CD8-positive, alpha-beta memory T cell (primary cell): ENCODE data around the gene USP9X. TPM values are rescaled to one million over a fixed set of nuclear protein-coding genes. Genes with fewer than 3 reads are reported as not detected.

Experiments
- CTCF ChIA-PET: fragments of 350-600 bp; sonication (Branson Sonifier 250); formaldehyde crosslinking; loops from one replicate; lab custom pipeline; 2021; ENCODE audit warnings: antibody characterized with exemption; lab: Charles Lee
- POLR2A ChIA-PET: fragments of 350-600 bp; sonication (Branson Sonifier 250); formaldehyde crosslinking; loops from one replicate; lab custom pipeline; 2021; ENCODE audit warnings: antibody characterized with exemption; lab: Charles Lee
- DNase-seq, 5 donors: peaks; one replicate each; pipeline versions ENCODE4 v3.0.0 to v3.0.0-alpha.2; 2020 to 2022; ENCODE audit warnings: mixed read lengths in 1 of 5
- H3K27ac ChIP-seq: one replicate; pipeline ENCODE4 v1.7.0; 2013; ENCODE audit warnings: low read depth, mild to moderate bottlenecking, low read length, moderate library complexity
- H3K27me3 ChIP-seq: 2 replicates; pipeline ENCODE4 v1.7.0; 2013; ENCODE audit warnings: low read length, mild to moderate bottlenecking; ENCODE audit not compliant: insufficient read depth, poor library complexity, severe bottlenecking
- H3K36me3 ChIP-seq: 2 replicates; pipeline ENCODE4 v1.7.0; 2013; ENCODE audit warnings: mild to moderate bottlenecking, low read length, moderate library complexity; ENCODE audit not compliant: insufficient read depth
- H3K4me1 ChIP-seq: 2 replicates; pipeline ENCODE4 v1.7.0; 2013; ENCODE audit warnings: mild to moderate bottlenecking, low read length, moderate library complexity; ENCODE audit not compliant: insufficient read depth
- H3K4me3 ChIP-seq: 2 replicates; pipeline ENCODE4 v1.7.0; 2013; ENCODE audit warnings: mild to moderate bottlenecking, low read length
- H3K9me3 ChIP-seq: 2 replicates; pipeline ENCODE4 v1.7.0; 2013; ENCODE audit warnings: mild to moderate bottlenecking, low read length
- H3K27ac Mint-ChIP-seq, 8 donors: one replicate each; pipeline ENCODE4 v1.8.0; 2020 to 2021; ENCODE audit warnings: mixed read lengths in 8 of 8, mild to moderate bottlenecking in 6 of 8, inconsistent platforms in 3 of 8, moderate library complexity in 3 of 8
- H3K27me3 Mint-ChIP-seq, 2 donors: one replicate each; pipeline ENCODE4 v1.8.0; 2020 to 2021; ENCODE audit warnings: mixed read lengths in 2 of 2, mild to moderate bottlenecking in 1 of 2, moderate library complexity in 1 of 2
- H3K36me3 Mint-ChIP-seq, 3 donors: one replicate each; pipeline ENCODE4 v1.8.0; 2020 to 2021; ENCODE audit warnings: mixed read lengths in 3 of 3, inconsistent platforms in 1 of 3, mild to moderate bottlenecking in 1 of 3
- H3K4me1 Mint-ChIP-seq, 3 donors: one replicate each; pipeline ENCODE4 v1.8.0; 2020 to 2021; ENCODE audit warnings: mixed read lengths in 3 of 3, inconsistent platforms in 1 of 3, mild to moderate bottlenecking in 1 of 3
- H3K4me3 Mint-ChIP-seq, 7 donors: one replicate each; pipeline ENCODE4 v1.8.0; 2020 to 2021; ENCODE audit warnings: mixed read lengths in 7 of 7, mild to moderate bottlenecking in 6 of 7, moderate library complexity in 4 of 7, inconsistent platforms in 2 of 7
- H3K9me3 Mint-ChIP-seq, 5 donors: one replicate each; pipeline ENCODE4 v1.8.0; 2020 to 2022; ENCODE audit warnings: mixed read lengths in 5 of 5, mild to moderate bottlenecking in 3 of 5, moderate library complexity in 2 of 5, inconsistent platforms in 1 of 5
- polyA plus RNA-seq: library from polyadenylated mRNA; unstranded; fragments of 300-500 nt; fragmentation: Illumina TruSeq; gene quantifications from one replicate; pipeline ENCODE4 v1.2.3, GENCODE V29; 2021
- total RNA-seq, 2 experiments: library from RNA; stranded (reverse); gene quantifications; one replicate each; pipeline ENCODE4 v1.2.3, GENCODE V29; 2021

USP9X gene
- total and polyA plus RNA-seq, 3 experiments from 2014 or later, result 27.1 to 54.5 (median 53.7) TPM

DNA sequence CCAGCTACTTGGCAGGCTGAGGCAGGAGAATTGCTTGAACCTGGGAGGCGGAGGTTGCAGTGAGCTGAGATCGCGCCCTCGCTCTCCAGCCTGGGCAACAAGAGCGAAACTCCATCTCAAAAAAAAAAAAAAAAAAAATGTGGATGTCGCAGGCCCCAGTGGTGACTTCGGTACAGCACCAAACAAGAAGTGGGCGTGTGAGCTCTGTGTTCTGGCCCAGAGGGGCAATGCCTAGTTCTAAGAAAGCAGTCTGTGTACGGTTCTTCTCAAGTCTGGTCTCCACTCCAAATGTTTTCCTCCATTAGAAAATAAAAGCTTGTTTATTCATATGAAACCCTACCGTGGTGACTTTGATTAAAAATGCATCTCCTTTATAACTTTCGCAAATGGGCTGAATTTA is 156.7 kb downstream of the USP9X start:
- POLR2A ChIA-PET, result no interaction called here
- CTCF ChIA-PET, result no interaction called here

DNA sequence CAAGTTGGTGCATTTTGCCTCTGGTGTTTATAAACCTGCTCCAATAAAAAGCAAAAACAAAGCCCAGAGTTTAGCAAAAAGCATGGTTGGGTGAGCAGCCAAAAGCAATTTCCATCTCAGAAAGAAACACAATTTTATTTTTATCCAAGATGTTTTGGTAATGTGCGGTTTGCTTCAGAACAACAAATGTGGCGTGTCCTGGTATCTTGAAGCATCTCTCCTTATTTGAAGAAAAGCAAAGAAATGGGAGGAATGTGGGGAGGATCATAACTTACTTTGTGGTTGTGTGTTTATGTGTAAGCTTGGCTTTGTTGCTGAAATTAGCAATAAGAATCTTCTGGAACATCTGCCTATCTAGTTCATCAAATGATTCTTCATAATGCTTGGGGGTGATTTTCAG is 160.4 kb downstream of the USP9X start:
- ChIA-PET CTCF (no interaction called here), POLR2A (no interaction called here)
- H3K4me3 ChIP-seq, result no peak overlapping the region
- Mint-ChIP-seq H3K36me3 (no peaks in the 10 kb centered on the region), H3K4me3 (no peak overlapping the region), H3K4me1 (no peaks in the 10 kb centered on the region), H3K27ac (no peak overlapping the region), H3K9me3 (no peaks in the 10 kb centered on the region), H3K27me3 (peaks cover 0 to 5% of the 10 kb centered on the region in 2 donors)
- no peaks in the 10 kb centered on the region for H3K36me3 ChIP-seq
- DNase-seq, result no peak
- H3K27me3 ChIP-seq, result no peaks in the 10 kb centered on the region
- no peaks in the 10 kb centered on the region for H3K9me3 ChIP-seq
- no peaks in the 10 kb centered on the region for H3K4me1 ChIP-seq
- H3K27ac ChIP-seq, result no peak overlapping the region

More for the DNA sequence above, 156.7 kb downstream of the USP9X start:
- Histone ChIP-seq H3K27me3 (no peaks in the 10 kb centered on the region), H3K36me3 (no peaks in the 10 kb centered on the region), H3K9me3 (no peaks in the 10 kb centered on the region), H3K4me1 (no peaks in the 10 kb centered on the region), H3K27ac (no peak overlapping the region), H3K4me3 (no peak overlapping the region)
- Mint-ChIP-seq H3K27ac (no peak overlapping the region), H3K4me3 (no peak overlapping the region), H3K4me1 (peaks cover 0 to 4% (median 3%) of the 10 kb centered on the region in 3 donors), H3K27me3 (peaks cover 0 to 7% of the 10 kb centered on the region in 2 donors), H3K36me3 (no peaks in the 10 kb centered on the region), H3K9me3 (no peaks in the 10 kb centered on the region)
- DNase-seq, result no peak

DNA sequence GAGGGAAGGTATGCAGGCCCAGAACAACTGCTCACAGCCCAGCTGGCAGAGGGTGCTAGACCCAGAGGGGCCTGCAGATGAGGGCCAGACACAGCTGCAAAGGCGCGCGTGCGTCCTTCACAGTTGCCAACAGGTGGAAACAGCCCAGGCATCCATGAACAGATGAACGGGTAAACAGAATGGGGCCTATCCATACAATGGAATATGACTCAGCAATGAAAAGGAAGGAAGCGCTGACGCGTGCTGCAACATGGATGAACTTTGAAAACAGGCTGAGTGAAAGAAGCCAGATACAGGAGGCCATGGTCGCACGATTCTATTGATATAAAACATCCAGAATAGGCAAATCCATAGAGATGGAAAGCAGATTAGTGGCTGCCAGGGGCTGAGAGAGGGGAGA is 165.6 kb downstream of the USP9X start:
- peaks cover 6 to 9% (median 8%) of the 10 kb centered on the region in 3 donors for H3K4me1 Mint-ChIP-seq
- H3K4me3 Mint-ChIP-seq, result peak overlapping the region in 1 of 7 donors; percentile 24
- H3K9me3 ChIP-seq, result no peaks in the 10 kb centered on the region
- H3K27ac ChIP-seq, result no peak overlapping the region
- peaks cover 0 to 4% of the 10 kb centered on the region in 2 donors for H3K27me3 Mint-ChIP-seq
- H3K4me1 ChIP-seq, result no peaks in the 10 kb centered on the region
- DNase-seq, result no peak
- no peaks in the 10 kb centered on the region for H3K9me3 Mint-ChIP-seq
- peaks cover 0 to 2% (median 0%) of the 10 kb centered on the region in 3 donors for H3K36me3 Mint-ChIP-seq
- no peaks in the 10 kb centered on the region for H3K27me3 ChIP-seq
- no peak overlapping the region for H3K27ac Mint-ChIP-seq
- H3K36me3 ChIP-seq, result no peaks in the 10 kb centered on the region
- ChIA-PET POLR2A (no interaction called here), CTCF (no interaction called here)
- no peak overlapping the region for H3K4me3 ChIP-seq

DNA sequence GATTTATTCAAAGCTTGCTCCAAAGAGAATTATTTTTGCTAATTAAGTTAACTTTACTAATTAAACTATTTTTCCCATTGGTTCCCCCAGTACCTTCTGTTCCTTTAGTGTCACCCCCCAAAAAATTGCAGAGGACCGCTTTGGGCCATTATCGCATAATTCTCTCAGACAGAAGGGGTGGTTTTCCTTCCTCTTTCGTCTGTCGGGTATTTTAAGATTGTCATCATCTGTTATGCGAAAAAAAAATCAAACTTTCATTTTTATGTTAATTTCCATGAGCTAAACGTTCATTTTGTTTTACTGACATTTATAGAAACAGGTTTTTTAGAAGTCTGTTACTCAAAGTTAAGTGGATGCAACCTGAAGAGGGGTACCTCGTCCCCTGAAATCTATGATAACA is 172.6 kb downstream of the USP9X start:
- POLR2A ChIA-PET, result no interaction called here

GRCh38 chrX:41258226-41258625 is 173.0 kb downstream of the USP9X start:
- Histone ChIP-seq H3K27ac (no peak overlapping the region), H3K4me3 (no peak overlapping the region), H3K4me1 (no peaks in the 10 kb centered on the region), H3K9me3 (no peaks in the 10 kb centered on the region), H3K36me3 (no peaks in the 10 kb centered on the region), H3K27me3 (no peaks in the 10 kb centered on the region)
- H3K36me3 Mint-ChIP-seq, result peaks cover 0 to 2% (median 0%) of the 10 kb centered on the region in 3 donors
- no peak overlapping the region for H3K4me3 Mint-ChIP-seq
- CTCF ChIA-PET, result no interaction called here
- H3K4me1 Mint-ChIP-seq, result peaks cover 3 to 7% (median 4%) of the 10 kb centered on the region in 3 donors
- peaks cover 0 to 25% of the 10 kb centered on the region in 2 donors for H3K27me3 Mint-ChIP-seq
- POLR2A ChIA-PET, result no interaction called here
- H3K27ac Mint-ChIP-seq, result no peak overlapping the region
- H3K9me3 Mint-ChIP-seq, result peaks cover 0 to 3% (median 0%) of the 10 kb centered on the region in 5 donors
- DNase-seq, result no peak

More for the DNA sequence above, 172.6 kb downstream of the USP9X start:
- peaks cover 0 to 3% (median 0%) of the 10 kb centered on the region in 5 donors for H3K9me3 Mint-ChIP-seq
- CTCF ChIA-PET, result no interaction called here
- H3K9me3 ChIP-seq, result no peaks in the 10 kb centered on the region
- H3K36me3 ChIP-seq, result no peaks in the 10 kb centered on the region
- H3K4me1 ChIP-seq, result no peaks in the 10 kb centered on the region
- DNase-seq, result no peak
- no peak overlapping the region for H3K4me3 ChIP-seq
- no peaks in the 10 kb centered on the region for H3K27me3 ChIP-seq
- no peak overlapping the region for H3K27ac Mint-ChIP-seq
- H3K4me1 Mint-ChIP-seq, result peaks cover 4 to 9% (median 5%) of the 10 kb centered on the region in 3 donors
- H3K36me3 Mint-ChIP-seq, result peaks cover 0 to 2% (median 0%) of the 10 kb centered on the region in 3 donors
- peaks cover 0 to 25% of the 10 kb centered on the region in 2 donors for H3K27me3 Mint-ChIP-seq
- H3K27ac ChIP-seq, result no peak overlapping the region
- no peak overlapping the region for H3K4me3 Mint-ChIP-seq

GRCh38 chrX:41258871-41259270 is 173.6 kb downstream of the USP9X start:
- Histone ChIP-seq H3K36me3 (no peaks in the 10 kb centered on the region), H3K27ac (no peak overlapping the region), H3K27me3 (no peaks in the 10 kb centered on the region), H3K4me3 (no peak overlapping the region), H3K4me1 (no peaks in the 10 kb centered on the region), H3K9me3 (no peaks in the 10 kb centered on the region)
- Mint-ChIP-seq H3K27me3 (peaks cover 0 to 22% of the 10 kb centered on the region in 2 donors), H3K4me1 (peaks cover 0 to under 1% (median 0%) of the 10 kb centered on the region in 3 donors), H3K9me3 (peaks cover 0 to 3% (median 0%) of the 10 kb centered on the region in 5 donors), H3K4me3 (no peak overlapping the region), H3K27ac (no peak overlapping the region), H3K36me3 (no peaks in the 10 kb centered on the region)
- DNase-seq, result no peak
- ChIA-PET CTCF (no interaction called here), POLR2A (no interaction called here)

DNA sequence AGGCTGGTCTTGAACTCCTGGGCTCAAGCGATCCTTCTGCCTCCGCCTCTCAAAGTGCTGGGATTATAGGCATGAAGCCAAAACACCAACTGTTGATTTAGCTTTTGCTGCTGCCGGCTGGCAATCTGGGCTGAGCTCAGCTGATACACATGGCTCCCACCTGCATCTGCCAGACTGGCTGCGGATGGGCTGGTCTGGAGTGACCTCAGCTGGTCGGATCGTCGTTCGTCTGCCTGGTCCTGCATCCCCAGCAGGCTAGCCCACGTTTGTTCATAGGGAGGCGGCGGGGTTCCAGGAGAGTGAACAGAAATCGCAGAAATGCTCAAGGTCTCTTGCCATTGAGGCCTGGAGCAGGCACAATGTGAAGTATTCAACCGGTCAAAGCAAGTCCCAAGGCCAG is 174.3 kb downstream of the USP9X start:
- H3K9me3 Mint-ChIP-seq, result peaks cover 0 to 3% (median 0%) of the 10 kb centered on the region in 5 donors
- H3K27me3 Mint-ChIP-seq, result peaks cover 0 to 27% of the 10 kb centered on the region in 2 donors
- Histone ChIP-seq H3K27me3 (no peaks in the 10 kb centered on the region), H3K4me3 (no peak overlapping the region), H3K36me3 (no peaks in the 10 kb centered on the region), H3K27ac (no peak overlapping the region), H3K4me1 (no peaks in the 10 kb centered on the region), H3K9me3 (no peaks in the 10 kb centered on the region)
- POLR2A ChIA-PET, result no interaction called here
- no peak overlapping the region for H3K4me3 Mint-ChIP-seq
- CTCF ChIA-PET, result no interaction called here
- H3K4me1 Mint-ChIP-seq, result no peaks in the 10 kb centered on the region
- H3K36me3 Mint-ChIP-seq, result no peaks in the 10 kb centered on the region
- H3K27ac Mint-ChIP-seq, result no peak overlapping the region
- DNase-seq, result no peak

GRCh38 chrX:41265615-41266014 is 180.4 kb downstream of the USP9X start:
- Mint-ChIP-seq H3K4me1 (peaks cover 2 to 10% (median 9%) of the 10 kb centered on the region in 3 donors), H3K36me3 (no peaks in the 10 kb centered on the region), H3K4me3 (peak overlapping the region in 6 of 7 donors; percentile 31 to 83 (median 70)), H3K27ac (peak overlapping the region in 4 of 8 donors; percentile 70 to 90 (median 86)), H3K27me3 (peaks cover 0 to 12% of the 10 kb centered on the region in 2 donors), H3K9me3 (peaks cover 0 to 3% (median 0%) of the 10 kb centered on the region in 5 donors)
- no peaks in the 10 kb centered on the region for H3K27me3 ChIP-seq
- CTCF ChIA-PET, result interaction anchor here (1.2 kb wide), 1 partner anchor 13 kb away, joined by 3 read pairs; no protein-coding TSS in a partner anchor
- no peaks in the 10 kb centered on the region for H3K9me3 ChIP-seq
- POLR2A ChIA-PET, result no interaction called here
- H3K36me3 ChIP-seq, result no peaks in the 10 kb centered on the region
- no peaks in the 10 kb centered on the region for H3K4me1 ChIP-seq
- H3K4me3 ChIP-seq, result no peak overlapping the region
- H3K27ac ChIP-seq, result no peak overlapping the region
- DNase-seq, result peak; percentile 5 to 60 (median 45)
